H54 (cell line): Measurements from ENCODE around the gene INF2.

Experiments
- DNase-seq: peaks from one replicate; pipeline ENCODE4 v3.0.0; 2011; ENCODE audit warnings: low spot score, mixed read lengths; ENCODE audit not compliant: insufficient read length
- FAIRE-seq: peaks from 3 replicates; lab custom pipeline; 2011; peaks lifted over from hg19 to GRCh38; lab: Jason Lieb, UNC
- POLR2A ChIP-seq: IDR thresholded peaks from 2 replicates; pipeline ENCODE4 v1.6.1; 2011; ENCODE audit warnings: low read depth, mild to moderate bottlenecking, low read length

INF2 gene

GRCh38 chr14:104677512-104678332, 11.7 kb upstream of the INF2 start:
- DNase-seq, result peak; percentile 83
- peak; percentile 41 for FAIRE-seq
- peak; percentile 40; the same call in 1 of the 2 replicates for TF ChIP-seq POLR2A

GRCh38 chr14:104678346-104678745, 11.1 kb upstream of the INF2 start:
- DNase-seq, result no peak
- FAIRE-seq, result no peak
- TF ChIP-seq POLR2A, result no peak

- no peak for TF ChIP-seq POLR2A
- FAIRE-seq (no peak), DNase-seq (no peak)
Observed at GRCh38 chr14:104678901-104679705, 10.3 kb upstream of the INF2 start.

GRCh38 chr14:104680056-104680805, 9.2 kb upstream of the INF2 start:
- DNase-seq (peak; percentile 88), FAIRE-seq (peak; percentile 73)
- TF ChIP-seq POLR2A, result no peak; the same call in 1 of the 2 replicates

GRCh38 chr14:104680806-104681688, 8.4 kb upstream of the INF2 start:
- DNase-seq (peak; percentile 75), FAIRE-seq (peak; percentile 68)
- no peak; the same call in 1 of the 2 replicates for TF ChIP-seq POLR2A

- TF ChIP-seq POLR2A, result peak; percentile 35; the same call in 1 of the 2 replicates
- peak; percentile 88 for DNase-seq
- peak; percentile 43 for FAIRE-seq
Observed at GRCh38 chr14:104681689-104682074, 7.7 kb upstream of the INF2 start.

GRCh38 chr14:104682107-104682593, 7.3 kb upstream of the INF2 start:
- FAIRE-seq (no peak), DNase-seq (no peak)

GRCh38 chr14:104683653-104684448, 5.6 kb upstream of the INF2 start:
- no peak for DNase-seq
- TF ChIP-seq POLR2A, result no peak
- FAIRE-seq, result no peak

More at GRCh38 chr14:104682107-104682593, 7.3 kb upstream of the INF2 start:
- TF ChIP-seq POLR2A, result no peak

GRCh38 chr14:104684449-104684821, 5.0 kb upstream of the INF2 start:
- DNase-seq (no peak), FAIRE-seq (no peak)
- no peak for TF ChIP-seq POLR2A

- DNase-seq, result no peak
- no peak for TF ChIP-seq POLR2A
- no peak for FAIRE-seq
Observed at GRCh38 chr14:104685216-104685997, 4.0 kb upstream of the INF2 start.

GRCh38 chr14:104685998-104686610, 3.3 kb upstream of the INF2 start:
- no peak for FAIRE-seq
- no peak for DNase-seq
- TF ChIP-seq POLR2A, result no peak
